ENCODE measurements around the gene KCTD12.

DNA sequence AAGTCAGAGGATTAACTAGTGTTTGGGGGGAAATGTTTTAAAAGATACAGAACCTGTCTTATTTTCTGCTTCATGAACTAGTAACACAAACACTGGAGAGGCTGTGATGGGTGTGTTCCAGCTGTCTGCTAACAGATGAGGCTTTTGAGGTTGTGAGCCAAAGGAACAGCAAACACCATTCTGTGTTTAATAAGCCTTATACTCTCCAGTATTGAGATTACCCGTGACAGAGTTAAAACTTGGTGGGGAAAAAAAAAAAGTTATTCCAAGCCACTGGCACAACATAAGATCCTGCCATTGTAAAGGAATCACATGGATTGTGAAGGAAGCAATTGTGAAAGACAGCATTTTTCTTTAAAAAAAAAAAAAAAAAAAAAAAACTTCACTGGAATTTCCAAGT lies 48.4 kb downstream of the KCTD12 start:
- TF ChIP-seq ATF2 (CRISPR knock-in tag; IDR thresholded peaks at IDR 0.05; ENCODE audit: borderline replicate concordance, low read depth) (no peak), GABPB1 (CRISPR knock-in tag; IDR thresholded peaks at IDR 0.05) (no peak), CTCF (IDR thresholded peaks at IDR 0.05) (no peak), STAT6 (CRISPR knock-in tag; conservative IDR thresholded peaks at IDR 0.05; ENCODE audit: low read depth) (no peak), ZNF281 (CRISPR knock-in tag; IDR thresholded peaks at IDR 0.05) (no peak), ATF3 (CRISPR knock-in tag; conservative IDR thresholded peaks at IDR 0.05) (no peak), SMAD3 (CRISPR knock-in tag; IDR thresholded peaks at IDR 0.05; ENCODE audit: borderline replicate concordance) (no peak), ESRRA (CRISPR knock-in tag; IDR thresholded peaks at IDR 0.05; ENCODE audit: borderline replicate concordance) (no peak)
- TF ChIP-seq, protein P1, sequence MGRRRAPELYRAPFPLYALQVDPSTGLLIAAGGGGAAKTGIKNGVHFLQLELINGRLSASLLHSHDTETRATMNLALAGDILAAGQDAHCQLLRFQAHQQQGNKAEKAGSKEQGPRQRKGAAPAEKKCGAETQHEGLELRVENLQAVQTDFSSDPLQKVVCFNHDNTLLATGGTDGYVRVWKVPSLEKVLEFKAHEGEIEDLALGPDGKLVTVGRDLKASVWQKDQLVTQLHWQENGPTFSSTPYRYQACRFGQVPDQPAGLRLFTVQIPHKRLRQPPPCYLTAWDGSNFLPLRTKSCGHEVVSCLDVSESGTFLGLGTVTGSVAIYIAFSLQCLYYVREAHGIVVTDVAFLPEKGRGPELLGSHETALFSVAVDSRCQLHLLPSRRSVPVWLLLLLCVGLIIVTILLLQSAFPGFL (CRISPR knock-in tag; IDR thresholded peaks at IDR 0.05; ENCODE audit: borderline replicate concordance), result no peak
- TF ChIP-seq, protein P2, sequence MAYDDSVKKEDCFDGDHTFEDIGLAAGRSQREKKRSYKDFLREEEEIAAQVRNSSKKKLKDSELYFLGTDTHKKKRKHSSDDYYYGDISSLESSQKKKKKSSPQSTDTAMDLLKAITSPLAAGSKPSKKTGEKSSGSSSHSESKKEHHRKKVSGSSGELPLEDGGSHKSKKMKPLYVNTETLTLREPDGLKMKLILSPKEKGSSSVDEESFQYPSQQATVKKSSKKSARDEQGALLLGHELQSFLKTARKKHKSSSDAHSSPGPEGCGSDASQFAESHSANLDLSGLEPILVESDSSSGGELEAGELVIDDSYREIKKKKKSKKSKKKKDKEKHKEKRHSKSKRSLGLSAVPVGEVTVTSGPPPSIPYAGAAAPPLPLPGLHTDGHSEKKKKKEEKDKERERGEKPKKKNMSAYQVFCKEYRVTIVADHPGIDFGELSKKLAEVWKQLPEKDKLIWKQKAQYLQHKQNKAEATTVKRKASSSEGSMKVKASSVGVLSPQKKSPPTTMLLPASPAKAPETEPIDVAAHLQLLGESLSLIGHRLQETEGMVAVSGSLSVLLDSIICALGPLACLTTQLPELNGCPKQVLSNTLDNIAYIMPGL (CRISPR knock-in tag; IDR thresholded peaks at IDR 0.05), result no peak
- TF ChIP-seq, protein P3, sequence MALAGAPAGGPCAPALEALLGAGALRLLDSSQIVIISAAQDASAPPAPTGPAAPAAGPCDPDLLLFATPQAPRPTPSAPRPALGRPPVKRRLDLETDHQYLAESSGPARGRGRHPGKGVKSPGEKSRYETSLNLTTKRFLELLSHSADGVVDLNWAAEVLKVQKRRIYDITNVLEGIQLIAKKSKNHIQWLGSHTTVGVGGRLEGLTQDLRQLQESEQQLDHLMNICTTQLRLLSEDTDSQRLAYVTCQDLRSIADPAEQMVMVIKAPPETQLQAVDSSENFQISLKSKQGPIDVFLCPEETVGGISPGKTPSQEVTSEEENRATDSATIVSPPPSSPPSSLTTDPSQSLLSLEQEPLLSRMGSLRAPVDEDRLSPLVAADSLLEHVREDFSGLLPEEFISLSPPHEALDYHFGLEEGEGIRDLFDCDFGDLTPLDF (CRISPR knock-in tag; IDR thresholded peaks at IDR 0.05), result no peak

Data from WTC11 (cell line).